Mucosa of descending colon (tissue), 3 donors: ENCODE data around the gene AK9. TPM values are rescaled to one million over a fixed set of nuclear protein-coding genes. Genes with fewer than 3 reads are reported as not detected.

ENCODE experiments used
- ATAC-seq: fragments of 200-7000 bp; cut with Tn5 transposase; one replicate; pipeline ENCODE4 v1.9.1; 2020; ENCODE audit warnings: mild to moderate bottlenecking, moderate library complexity
- DNase-seq, 3 donors: peaks; one replicate each; pipeline ENCODE4 v3.0.0-alpha.2; 2020
- H3K36me3 ChIP-seq: fragments of 200-600 bp; one replicate; pipeline ENCODE4 v1.8.0; 2021; ENCODE audit warnings: low read depth, mild to moderate bottlenecking
- H3K4me1 ChIP-seq: fragments of 200-600 bp; one replicate; pipeline ENCODE4 v1.8.0; 2021; ENCODE audit warnings: low read depth, mild to moderate bottlenecking
- H3K4me3 ChIP-seq: fragments of 200-600 bp; one replicate; pipeline ENCODE4 v1.8.0; 2021; ENCODE audit warnings: mild to moderate bottlenecking
- H3K9me3 ChIP-seq: fragments of 200-600 bp; one replicate; pipeline ENCODE4 v1.8.0; 2021; ENCODE audit warnings: mild to moderate bottlenecking
- intact Hi-C, 2 donors: fragments of 100-400 bp; cut with DNase I in 1 of 2; cut with micrococcal nuclease in 1 of 2; formaldehyde crosslinking; loops; one replicate each; pipeline versions ENCODE4 v1.11.0 to v1.11.1; 2022; cut with DNase I, micrococcal nuclease
- total RNA-seq, 3 donors: library from RNA; stranded (reverse); fragmentation: NEBNext Ultra II Directional in 2 of 3; extraction: Animal tissue kit (Norgen Biotek cat#: 25700) in 2 of 3; gene quantifications; one replicate each; pipeline versions ENCODE4 v1.2.1 to v1.2.4, GENCODE V29; 2021 to 2023
- TF ChIP-seq, protein P1 (sequence below): fragments of 200-600 bp; IDR thresholded peaks from one replicate; pipeline ENCODE4 v1.8.0; 2022; ENCODE audit warnings: antibody characterized with exemption, mild to moderate bottlenecking
- donor health status: DM: no; HTN: no; CAD: no; lungs with moderate emphysema.
- donor health status: DM: no; HTN: no; CAD: no.
- donor health status: DM: no; HTN: yes; CAD: no.

The AK9 gene
- total RNA-seq, 3 donors from 2014 or later: 7.2 to 15.0 (median 10.9) TPM

GRCh38 chr6:109678240-109678639, 12.8 kb downstream of the AK9 start:
- Histone ChIP-seq H3K9me3 (no peaks in the 10 kb centered on the region), H3K36me3 (no peaks in the 10 kb centered on the region)
- TF ChIP-seq, protein P1, sequence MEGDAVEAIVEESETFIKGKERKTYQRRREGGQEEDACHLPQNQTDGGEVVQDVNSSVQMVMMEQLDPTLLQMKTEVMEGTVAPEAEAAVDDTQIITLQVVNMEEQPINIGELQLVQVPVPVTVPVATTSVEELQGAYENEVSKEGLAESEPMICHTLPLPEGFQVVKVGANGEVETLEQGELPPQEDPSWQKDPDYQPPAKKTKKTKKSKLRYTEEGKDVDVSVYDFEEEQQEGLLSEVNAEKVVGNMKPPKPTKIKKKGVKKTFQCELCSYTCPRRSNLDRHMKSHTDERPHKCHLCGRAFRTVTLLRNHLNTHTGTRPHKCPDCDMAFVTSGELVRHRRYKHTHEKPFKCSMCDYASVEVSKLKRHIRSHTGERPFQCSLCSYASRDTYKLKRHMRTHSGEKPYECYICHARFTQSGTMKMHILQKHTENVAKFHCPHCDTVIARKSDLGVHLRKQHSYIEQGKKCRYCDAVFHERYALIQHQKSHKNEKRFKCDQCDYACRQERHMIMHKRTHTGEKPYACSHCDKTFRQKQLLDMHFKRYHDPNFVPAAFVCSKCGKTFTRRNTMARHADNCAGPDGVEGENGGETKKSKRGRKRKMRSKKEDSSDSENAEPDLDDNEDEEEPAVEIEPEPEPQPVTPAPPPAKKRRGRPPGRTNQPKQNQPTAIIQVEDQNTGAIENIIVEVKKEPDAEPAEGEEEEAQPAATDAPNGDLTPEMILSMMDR: no peak

DNA sequence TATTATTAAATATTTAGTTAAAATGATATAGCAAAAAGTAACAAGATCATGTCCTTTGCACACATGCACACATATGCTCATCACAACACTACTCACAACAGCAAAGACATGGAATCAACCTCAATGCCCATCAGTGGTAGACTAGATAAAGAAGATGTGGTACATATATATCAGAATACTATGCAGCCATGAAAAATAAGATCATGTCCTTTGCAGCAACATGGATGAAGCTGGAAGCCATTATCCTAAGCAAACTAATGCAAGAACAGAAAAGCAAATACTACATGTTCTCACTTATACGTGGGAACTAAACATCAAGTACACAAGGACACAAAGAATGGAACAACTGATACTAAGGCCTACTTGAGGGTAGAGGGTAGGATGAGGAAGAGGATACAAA, 14.3 kb downstream of the AK9 start:
- Histone ChIP-seq H3K36me3 (no peaks in the 10 kb centered on the region), H3K9me3 (no peaks in the 10 kb centered on the region), H3K4me3 (no peak overlapping the region), H3K4me1 (no peaks in the 10 kb centered on the region)
- TF ChIP-seq, protein P1: no peak
- ATAC-seq (no peak), DNase-seq (no peak)
- intact Hi-C loops: no loop called here

More at GRCh38 chr6:109678240-109678639, 12.8 kb downstream of the AK9 start:
- DNase-seq: no peak
- Histone ChIP-seq H3K4me3 (no peak overlapping the region), H3K4me1 (no peaks in the 10 kb centered on the region)
- no peak for ATAC-seq
- intact Hi-C loops: no loop called here

DNA sequence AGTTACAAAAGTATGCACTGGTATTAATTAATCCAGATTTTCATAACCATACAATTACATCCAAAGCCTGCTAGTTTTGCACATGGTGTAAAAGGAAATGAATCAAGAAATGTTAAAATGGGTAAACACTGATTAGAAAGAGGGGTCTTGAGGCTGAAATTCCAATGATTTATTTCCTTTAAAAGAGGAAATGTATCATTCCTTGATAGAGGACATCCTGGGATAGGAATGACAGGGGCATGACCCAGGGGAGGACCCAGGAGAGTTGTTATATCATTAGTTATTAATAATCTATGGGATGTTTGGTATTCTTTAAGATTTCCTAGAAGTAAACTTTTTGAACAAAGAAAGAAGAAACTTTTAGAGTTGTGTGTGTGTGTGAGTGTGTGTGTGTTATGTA, 18.2 kb downstream of the AK9 start:
- no peaks in the 10 kb centered on the region for H3K36me3 ChIP-seq
- no peaks in the 10 kb centered on the region for H3K9me3 ChIP-seq
- ATAC-seq (no peak), DNase-seq (no peak)
- TF ChIP-seq, protein P1: no peak
- H3K4me3 ChIP-seq: no peak overlapping the region
- H3K4me1 ChIP-seq: no peaks in the 10 kb centered on the region
- intact Hi-C loops: no loop called here

- DNase-seq: no peak
- Histone ChIP-seq H3K4me3 (no peak overlapping the region), H3K9me3 (no peaks in the 10 kb centered on the region), H3K4me1 (no peaks in the 10 kb centered on the region), H3K36me3 (no peaks in the 10 kb centered on the region)
- intact Hi-C loops: no loop called here
- TF ChIP-seq, protein P1: no peak
- no peak for ATAC-seq
Measured at GRCh38 chr6:109672175-109672574, 18.8 kb downstream of the AK9 start.

- H3K4me1 ChIP-seq: no peaks in the 10 kb centered on the region
- ATAC-seq: no peak
- intact Hi-C loops: no loop called here
- TF ChIP-seq, protein P1: no peak
- H3K36me3 ChIP-seq: no peaks in the 10 kb centered on the region
- no peaks in the 10 kb centered on the region for H3K9me3 ChIP-seq
- H3K4me3 ChIP-seq: no peak overlapping the region
- no peak for DNase-seq
Measured at GRCh38 chr6:109671733-109672132, 19.3 kb downstream of the AK9 start.

DNA sequence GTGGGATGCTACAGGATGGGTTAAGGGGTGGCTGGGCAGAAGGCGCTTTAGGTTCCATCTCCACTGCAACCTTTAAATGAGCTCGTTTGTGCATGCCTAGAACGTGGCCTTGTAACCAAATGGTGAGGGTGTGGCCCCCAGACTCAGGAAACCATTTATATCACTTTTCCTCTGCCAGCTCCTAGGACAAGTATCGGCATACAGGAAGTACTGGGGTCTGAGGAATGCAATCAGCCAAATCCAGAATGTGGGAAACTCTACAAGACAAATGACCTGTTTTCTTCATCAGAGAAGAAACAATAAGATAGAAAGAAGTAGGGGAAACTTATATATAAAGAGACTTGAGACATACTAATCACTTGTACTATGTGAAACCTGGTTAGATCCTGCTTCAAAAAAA, 21.2 kb downstream of the AK9 start:
- TF ChIP-seq, protein P1: no peak
- intact Hi-C loops: no loop called here
- Histone ChIP-seq H3K4me1 (no peaks in the 10 kb centered on the region), H3K4me3 (no peak overlapping the region), H3K9me3 (no peaks in the 10 kb centered on the region), H3K36me3 (no peaks in the 10 kb centered on the region)
- no peak for ATAC-seq
- DNase-seq: no peak
